Neural progenitor cell (in vitro differentiated cells): ENCODE measurements around the gene THAP9. TPM values are rescaled to one million over a fixed set of nuclear protein-coding genes. Genes with fewer than 3 reads are reported as not detected.
A peak's percentile ranks its signal among the peaks of the same experiment; 100 is the strongest.

ENCODE experiments used
- DNase-seq: peaks from one replicate; pipeline ENCODE4 v3.0.0-alpha.2; 2016; ENCODE audit warnings: low spot score
- H2AFZ ChIP-seq: fragments of 200-600 bp; sonication (generic); replicated peaks from 2 replicates; pipeline ENCODE4 v1.6.1; 2016; ENCODE audit warnings: antibody characterized with exemption
- H3F3A ChIP-seq: fragments of 200-600 bp; sonication (generic); 2 replicates; pipeline ENCODE4 v1.6.1; 2016; ENCODE audit warnings: antibody characterized with exemption, low read depth
- H3K27ac ChIP-seq: fragments of 200-600 bp; sonication (generic); 2 replicates; pipeline ENCODE4 v1.5.1; 2016; ENCODE audit warnings: mild to moderate bottlenecking
- H3K27me3 ChIP-seq: fragments of 200-600 bp; sonication (generic); 2 replicates; pipeline ENCODE4 v1.6.1; 2016; ENCODE audit warnings: mild to moderate bottlenecking, moderate library complexity
- H3K36me3 ChIP-seq: fragments of 200-600 bp; sonication (generic); 2 replicates; pipeline ENCODE4 v1.5.1; 2016
- H3K4me1 ChIP-seq: fragments of 200-600 bp; sonication (generic); 2 replicates; pipeline ENCODE4 v1.6.1; 2016; ENCODE audit warnings: mixed run types
- H3K4me2 ChIP-seq: fragments of 200-600 bp; sonication (generic); 2 replicates; pipeline ENCODE4 v1.6.1; 2016
- H3K4me3 ChIP-seq: fragments of 200-600 bp; sonication (generic); 2 replicates; pipeline ENCODE4 v1.5.1; 2016
- H3K79me2 ChIP-seq: fragments of 200-600 bp; sonication (generic); 2 replicates; pipeline ENCODE4 v1.6.1; 2016; ENCODE audit warnings: low read depth
- H3K9ac ChIP-seq: fragments of 200-600 bp; sonication (generic); 2 replicates; pipeline ENCODE4 v1.6.1; 2016
- H3K9me3 ChIP-seq: fragments of 200-600 bp; sonication (generic); 2 replicates; pipeline ENCODE4 v1.5.1; 2016; ENCODE audit warnings: low read depth
- H4K20me1 ChIP-seq: fragments of 200-600 bp; sonication (generic); 2 replicates; pipeline ENCODE4 v1.6.1; 2016; ENCODE audit warnings: low read depth
- H3K27ac Mint-ChIP-seq: 3 replicates; pipeline ENCODE4 v1.8.0; 2021; ENCODE audit warnings: mixed read lengths
- H3K27me3 Mint-ChIP-seq: 2 replicates; pipeline ENCODE4 v1.8.0; 2022; ENCODE audit warnings: low read depth, mild to moderate bottlenecking, inconsistent platforms, moderate library complexity, mixed read lengths; ENCODE audit not compliant: insufficient read depth
- H3K36me3 Mint-ChIP-seq: 3 replicates; pipeline ENCODE4 v1.8.0; 2021; ENCODE audit warnings: mixed read lengths
- H3K4me1 Mint-ChIP-seq: 3 replicates; pipeline ENCODE4 v1.8.0; 2021; ENCODE audit warnings: mixed read lengths
- H3K4me3 Mint-ChIP-seq: 3 replicates; pipeline ENCODE4 v1.8.0; 2021; ENCODE audit warnings: mild to moderate bottlenecking, moderate library complexity, mixed read lengths
- H3K9me3 Mint-ChIP-seq: 3 replicates; pipeline ENCODE4 v1.8.0; 2020; ENCODE audit warnings: mixed read lengths
- EZH2 ChIP-seq: fragments of 200-600 bp; sonication (generic); IDR thresholded peaks from 2 replicates; pipeline ENCODE4 v1.6.1; 2017; ENCODE audit warnings: antibody characterized with exemption, mild to moderate bottlenecking, moderate library complexity
- EZH2phosphoT487 ChIP-seq: fragments of 200-600 bp; sonication (generic); IDR thresholded peaks from 2 replicates; pipeline ENCODE4 v1.6.1; 2017; ENCODE audit warnings: antibody characterized with exemption
- total RNA-seq: library from RNA; depleted of rRNA; stranded (reverse); fragments of >200 nt; gene quantifications from 2 replicates; pipeline ENCODE4 v1.2.3, GENCODE V29; 2015; ENCODE audit warnings: low replicate concordance
- TF ChIP-seq, protein P1 (sequence below): fragments of 200-600 bp; sonication (generic); IDR thresholded peaks from 2 replicates; pipeline ENCODE4 v1.5.1; 2017; ENCODE audit warnings: antibody characterized with exemption, mild to moderate bottlenecking

The THAP9 gene
- total RNA-seq, 1 donor from 2014 or later, result 78.7 TPM

GRCh38 chr4:82892467-82892802, 8.1 kb upstream of the THAP9 start:
- Mint-ChIP-seq H3K36me3 (peaks cover 16% of the 10 kb centered on the region), H3K4me3 (peak overlapping the region; percentile 99), H3K27me3 (peaks cover 2% of the 10 kb centered on the region), H3K4me1 (peaks cover 33% of the 10 kb centered on the region), H3K27ac (no peak overlapping the region), H3K9me3 (no peaks in the 10 kb centered on the region)
- Histone ChIP-seq H3K9ac (no peak overlapping the region), H3K4me1 (peaks cover 14% of the 10 kb centered on the region), H3K9me3 (no peaks in the 10 kb centered on the region), H3F3A (peaks cover 51% of the 10 kb centered on the region), H2AFZ (no peak overlapping the region), H3K4me2 (peak overlapping the region; percentile 83), H3K27ac (peak overlapping the region; percentile 92), H3K36me3 (peaks cover 16% of the 10 kb centered on the region), H3K27me3 (no peaks in the 10 kb centered on the region), H4K20me1 (peaks cover 55% of the 10 kb centered on the region), H3K79me2 (peaks cover 93% of the 10 kb centered on the region), H3K4me3 (peak overlapping the region; percentile 84)
- TF ChIP-seq EZH2phosphoT487 (no peak), EZH2 (no peak)
- TF ChIP-seq, protein P1, sequence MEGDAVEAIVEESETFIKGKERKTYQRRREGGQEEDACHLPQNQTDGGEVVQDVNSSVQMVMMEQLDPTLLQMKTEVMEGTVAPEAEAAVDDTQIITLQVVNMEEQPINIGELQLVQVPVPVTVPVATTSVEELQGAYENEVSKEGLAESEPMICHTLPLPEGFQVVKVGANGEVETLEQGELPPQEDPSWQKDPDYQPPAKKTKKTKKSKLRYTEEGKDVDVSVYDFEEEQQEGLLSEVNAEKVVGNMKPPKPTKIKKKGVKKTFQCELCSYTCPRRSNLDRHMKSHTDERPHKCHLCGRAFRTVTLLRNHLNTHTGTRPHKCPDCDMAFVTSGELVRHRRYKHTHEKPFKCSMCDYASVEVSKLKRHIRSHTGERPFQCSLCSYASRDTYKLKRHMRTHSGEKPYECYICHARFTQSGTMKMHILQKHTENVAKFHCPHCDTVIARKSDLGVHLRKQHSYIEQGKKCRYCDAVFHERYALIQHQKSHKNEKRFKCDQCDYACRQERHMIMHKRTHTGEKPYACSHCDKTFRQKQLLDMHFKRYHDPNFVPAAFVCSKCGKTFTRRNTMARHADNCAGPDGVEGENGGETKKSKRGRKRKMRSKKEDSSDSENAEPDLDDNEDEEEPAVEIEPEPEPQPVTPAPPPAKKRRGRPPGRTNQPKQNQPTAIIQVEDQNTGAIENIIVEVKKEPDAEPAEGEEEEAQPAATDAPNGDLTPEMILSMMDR, result no peak
- DNase-seq, result no peak

DNA sequence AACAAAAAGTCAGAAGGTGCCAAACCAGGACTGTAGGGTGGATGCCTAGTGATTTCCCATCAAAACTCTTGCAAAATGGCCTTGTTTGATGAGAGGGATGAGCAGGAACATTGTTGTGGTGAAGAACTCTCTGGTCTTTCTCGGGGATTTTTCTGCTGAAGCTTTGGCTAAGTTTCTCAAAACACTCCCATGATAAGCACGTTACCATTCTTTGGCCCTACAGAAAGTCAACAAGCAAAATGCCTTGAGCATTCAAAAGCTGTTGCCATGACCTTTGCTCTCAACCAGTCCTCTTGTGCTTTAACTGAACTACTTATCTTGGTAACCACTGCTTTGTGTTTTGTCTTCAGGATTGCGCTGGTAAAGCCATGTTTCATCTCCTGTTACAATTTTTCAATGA, 6.6 kb upstream of the THAP9 start:
- no peak overlapping the region for H3K27ac ChIP-seq
- no peak overlapping the region for H2AFZ ChIP-seq
- H3K4me1 ChIP-seq, result peaks cover 23% of the 10 kb centered on the region
- peaks cover 93% of the 10 kb centered on the region for H3K79me2 ChIP-seq
- H3K4me3 ChIP-seq, result no peak overlapping the region
- no peaks in the 10 kb centered on the region for H3K9me3 Mint-ChIP-seq
- H3K36me3 ChIP-seq, result peaks cover 16% of the 10 kb centered on the region
- no peak overlapping the region for H3K9ac ChIP-seq
- no peaks in the 10 kb centered on the region for H3K9me3 ChIP-seq
- peaks cover 65% of the 10 kb centered on the region for H4K20me1 ChIP-seq
- no peak for DNase-seq
- H3K4me3 Mint-ChIP-seq, result no peak overlapping the region
- H3K4me1 Mint-ChIP-seq, result peaks cover 40% of the 10 kb centered on the region
- peaks cover 51% of the 10 kb centered on the region for H3F3A ChIP-seq
- H3K27ac Mint-ChIP-seq, result no peak overlapping the region
- TF ChIP-seq, protein P1, result no peak
- TF ChIP-seq EZH2, result no peak
- peaks cover 2% of the 10 kb centered on the region for H3K27me3 Mint-ChIP-seq
- no peak overlapping the region for H3K4me2 ChIP-seq
- no peaks in the 10 kb centered on the region for H3K27me3 ChIP-seq
- H3K36me3 Mint-ChIP-seq, result peaks cover 14% of the 10 kb centered on the region

GRCh38 chr4:82896755-82897154, 3.8 kb upstream of the THAP9 start:
- Histone ChIP-seq H3F3A (peaks cover 60% of the 10 kb centered on the region), H3K4me1 (peaks cover 23% of the 10 kb centered on the region), H3K27ac (no peak overlapping the region), H4K20me1 (peaks cover 65% of the 10 kb centered on the region), H3K4me3 (peak overlapping the region; percentile 98), H3K27me3 (no peaks in the 10 kb centered on the region), H3K9ac (no peak overlapping the region), H3K79me2 (peaks cover 95% of the 10 kb centered on the region), H3K4me2 (peak overlapping the region; percentile 94), H2AFZ (no peak overlapping the region), H3K36me3 (peaks cover 16% of the 10 kb centered on the region), H3K9me3 (no peaks in the 10 kb centered on the region)
- no peaks in the 10 kb centered on the region for H3K9me3 Mint-ChIP-seq
- H3K27me3 Mint-ChIP-seq, result no peaks in the 10 kb centered on the region
- peaks cover 36% of the 10 kb centered on the region for H3K4me1 Mint-ChIP-seq
- TF ChIP-seq EZH2phosphoT487 (no peak), EZH2 (no peak)
- TF ChIP-seq, protein P1, result no peak
- DNase-seq, result no peak
- H3K4me3 Mint-ChIP-seq, result no peak overlapping the region
- no peak overlapping the region for H3K27ac Mint-ChIP-seq
- H3K36me3 Mint-ChIP-seq, result peaks cover 14% of the 10 kb centered on the region
